HG03139 (cell line): Measurements from ENCODE around the gene TOMM6.
A peak's percentile ranks its signal among the peaks of the same experiment; 100 is the strongest.
"Not testable (repeated sequence)": the region's sequence is repeated elsewhere in the genome, so short reads cannot be mapped to it uniquely, and the experiment has no call there.

Experiments used
- ATAC-seq: cut with Tn5 transposase; IDR thresholded peaks from one replicate; pipeline ENCODE4 v1.9.1; 2021; ENCODE audit not compliant: unreplicated experiment

The TOMM6 gene

DNA sequence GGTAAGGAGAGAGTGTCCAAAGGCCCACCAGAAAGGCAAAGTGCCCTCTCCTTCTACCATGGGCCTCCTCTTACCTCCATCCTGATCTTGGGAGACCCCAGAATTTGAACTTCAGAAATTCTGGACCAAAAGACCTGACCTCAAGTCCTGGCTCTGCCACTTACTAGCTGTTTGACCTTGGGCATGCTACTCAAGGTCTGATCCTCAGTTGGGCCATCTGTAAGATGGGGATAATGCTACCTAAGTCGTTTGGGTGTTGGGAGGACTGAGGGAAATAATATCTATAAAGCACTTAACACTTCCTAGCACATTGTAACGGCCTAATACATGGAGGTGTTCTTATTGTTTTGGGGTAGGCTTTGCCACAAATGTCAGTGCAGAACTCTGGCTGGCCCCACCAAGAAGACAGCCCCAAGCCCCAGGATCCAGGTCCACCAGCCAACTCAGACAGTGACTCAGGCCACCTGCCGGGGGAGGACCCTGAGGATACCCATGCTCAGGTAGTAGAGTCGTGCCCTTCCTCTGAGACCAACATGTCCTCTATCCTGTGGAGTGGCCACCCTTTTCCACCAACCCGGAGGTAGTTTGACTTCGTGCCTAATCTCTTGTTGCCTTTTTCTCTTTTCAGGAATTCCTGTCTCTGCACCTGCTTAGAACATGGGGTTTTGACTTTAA is 4.3 kb upstream of the TOMM6 start:
- no peak for ATAC-seq

- no peak for ATAC-seq
Observed at GRCh38 chr6:41784581-41785171, 2.8 kb upstream of the TOMM6 start.

- ATAC-seq = no peak
Observed at GRCh38 chr6:41785254-41785653, 2.2 kb upstream of the TOMM6 start.

DNA sequence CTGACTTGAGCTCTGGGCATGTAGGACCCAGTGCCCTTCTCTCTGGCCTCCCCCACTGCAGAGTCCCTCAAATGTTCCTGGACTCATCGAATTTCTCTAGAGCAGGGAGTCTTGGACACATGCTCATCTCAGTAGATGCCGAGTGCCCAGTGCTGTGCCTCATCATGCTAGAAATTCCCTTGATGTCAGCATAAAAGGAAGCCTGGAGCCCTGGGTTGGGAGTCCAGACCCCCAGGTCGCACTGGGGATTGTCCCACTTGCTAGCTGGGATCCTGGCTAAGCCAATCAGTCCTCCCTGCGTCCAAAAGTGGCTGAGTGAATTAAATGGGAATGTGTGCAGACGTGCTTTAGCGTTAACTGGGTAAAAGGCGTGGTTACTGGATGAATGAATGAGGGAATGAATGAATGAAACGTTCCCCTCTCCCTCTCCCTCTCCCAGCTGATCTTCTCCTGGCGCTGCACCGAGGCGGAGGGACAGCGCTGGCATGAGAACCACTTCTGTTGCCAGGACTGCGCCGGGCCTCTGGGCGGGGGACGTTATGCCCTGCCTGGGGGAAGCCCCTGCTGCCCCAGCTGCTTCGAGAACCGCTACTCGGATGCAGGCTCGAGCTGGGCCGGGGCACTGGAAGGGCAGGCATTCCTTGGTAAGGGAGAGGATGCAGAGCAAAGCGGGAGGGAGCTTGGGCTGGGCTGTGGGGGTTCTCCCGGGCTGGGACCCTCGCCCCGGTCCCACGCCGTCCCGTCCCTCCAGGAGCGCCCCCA is 1.6 kb upstream of the TOMM6 start:
- ATAC-seq = no peak

DNA sequence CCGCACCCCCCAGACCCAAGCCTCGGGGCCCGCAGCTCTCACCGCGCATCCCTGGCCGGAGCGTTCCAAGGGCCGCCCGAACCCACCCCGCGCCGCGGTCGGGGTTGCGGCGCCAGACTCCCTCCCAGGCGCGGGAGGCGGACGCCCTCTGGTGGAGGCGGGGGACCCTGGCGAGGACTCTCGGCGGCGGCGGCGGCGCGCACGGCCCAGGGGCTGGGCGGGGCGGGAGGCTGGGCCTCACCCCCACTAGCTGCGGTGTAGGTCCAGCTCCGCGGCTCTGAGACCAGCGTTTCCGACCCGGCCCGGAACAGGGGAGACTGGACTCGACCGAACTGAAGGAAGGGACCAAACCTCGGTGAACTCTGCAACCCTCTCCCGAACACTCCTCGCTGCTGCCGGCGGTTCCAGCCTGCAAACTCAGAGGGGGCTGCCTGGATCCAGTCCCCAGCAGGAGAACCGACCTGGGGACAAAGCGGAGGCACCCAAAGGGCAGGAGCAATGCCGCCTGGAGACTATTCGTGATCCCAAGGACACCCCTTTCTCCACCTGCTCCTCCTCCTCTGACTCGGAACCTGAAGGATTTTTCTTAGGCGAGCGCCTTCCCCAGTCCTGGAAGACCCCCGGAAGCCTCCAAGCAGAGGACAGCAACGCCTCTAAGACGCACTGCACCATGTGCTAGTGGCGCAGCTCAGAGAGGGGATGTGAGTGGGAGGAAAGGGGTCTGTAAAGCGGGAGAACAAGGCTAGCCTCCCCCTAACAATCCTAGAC is 859 bp upstream of the TOMM6 start:
- ATAC-seq = peak; percentile 49

DNA sequence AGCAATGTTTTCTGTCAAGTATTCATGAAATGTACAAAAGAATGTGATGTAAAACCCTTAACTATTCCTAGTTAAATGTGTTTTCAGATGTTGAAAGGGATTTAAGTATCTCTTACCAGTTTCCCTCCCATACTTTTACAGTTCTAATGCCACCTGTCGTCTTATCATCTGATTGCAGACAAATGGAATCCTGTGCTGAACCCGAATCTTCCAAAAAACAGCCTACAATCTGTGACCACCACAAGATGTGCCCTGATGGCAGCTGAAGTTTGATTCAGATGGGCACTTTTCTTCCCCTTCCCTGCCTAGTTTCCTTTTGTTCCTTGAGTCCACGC is 1.9 kb downstream of the TOMM6 start:
- no peak for ATAC-seq

- no peak for ATAC-seq
Observed at GRCh38 chr6:41790045-41790444, 2.6 kb downstream of the TOMM6 start.

GRCh38 chr6:41791305-41791704 is 3.8 kb downstream of the TOMM6 start:
- no peak for ATAC-seq

DNA sequence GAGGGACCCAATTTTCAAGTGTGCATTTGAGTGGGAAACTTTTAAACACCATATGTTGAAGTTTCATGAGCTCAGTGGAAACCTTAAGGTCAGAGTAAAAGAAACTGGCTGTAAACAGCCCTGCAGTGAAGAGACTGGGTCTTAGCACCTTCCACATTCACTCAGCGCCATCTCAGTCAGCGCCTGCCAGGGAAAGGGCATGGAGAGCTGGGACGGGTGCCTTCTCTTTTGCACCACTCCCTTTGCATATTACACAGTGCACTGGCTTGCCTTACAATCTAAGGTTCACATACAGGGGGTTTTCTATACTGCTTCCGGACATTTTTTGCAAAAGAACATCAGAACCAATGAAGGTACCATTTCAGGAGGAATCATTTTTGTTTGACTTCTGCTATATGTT is 4.5 kb downstream of the TOMM6 start:
- ATAC-seq = no peak

GRCh38 chr6:41796474-41796873 is 9.0 kb downstream of the TOMM6 start:
- no peak for ATAC-seq

DNA sequence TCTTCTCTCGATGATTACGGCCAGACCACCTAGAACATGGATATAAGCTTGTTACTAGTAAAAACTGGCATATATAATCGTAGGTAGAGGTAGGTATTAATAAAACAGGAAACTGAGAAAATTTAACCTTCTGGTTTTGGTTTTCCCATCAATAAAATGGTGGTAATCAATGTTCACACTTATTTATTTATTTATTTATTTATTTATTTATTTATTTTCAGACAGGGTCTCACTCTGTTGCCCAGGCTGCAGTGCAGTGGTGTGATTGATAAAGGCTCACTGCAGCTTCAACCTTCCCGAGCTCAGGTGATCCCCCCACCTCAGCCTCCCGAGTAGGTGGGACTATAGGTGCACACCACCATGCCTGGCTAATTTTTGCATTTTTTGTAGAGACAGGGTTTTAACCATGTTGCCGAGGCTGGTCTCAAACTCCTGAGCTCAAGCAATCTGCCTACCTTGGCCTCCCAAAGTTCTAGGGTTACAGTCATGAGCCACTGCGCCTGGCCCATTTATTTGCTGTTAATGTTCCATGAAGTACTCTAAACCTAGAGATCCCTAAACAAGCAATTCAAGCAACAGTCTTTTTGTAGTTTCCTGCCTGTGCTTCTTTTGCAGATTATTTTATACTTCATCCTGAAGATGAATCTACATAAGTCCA is 11.5 kb downstream of the TOMM6 start:
- no peak for ATAC-seq

GRCh38 chr6:41799559-41799911 is 12.0 kb downstream of the TOMM6 start:
- ATAC-seq = no peak

GRCh38 chr6:41801380-41801779 is 13.9 kb downstream of the TOMM6 start:
- no peak for ATAC-seq

DNA sequence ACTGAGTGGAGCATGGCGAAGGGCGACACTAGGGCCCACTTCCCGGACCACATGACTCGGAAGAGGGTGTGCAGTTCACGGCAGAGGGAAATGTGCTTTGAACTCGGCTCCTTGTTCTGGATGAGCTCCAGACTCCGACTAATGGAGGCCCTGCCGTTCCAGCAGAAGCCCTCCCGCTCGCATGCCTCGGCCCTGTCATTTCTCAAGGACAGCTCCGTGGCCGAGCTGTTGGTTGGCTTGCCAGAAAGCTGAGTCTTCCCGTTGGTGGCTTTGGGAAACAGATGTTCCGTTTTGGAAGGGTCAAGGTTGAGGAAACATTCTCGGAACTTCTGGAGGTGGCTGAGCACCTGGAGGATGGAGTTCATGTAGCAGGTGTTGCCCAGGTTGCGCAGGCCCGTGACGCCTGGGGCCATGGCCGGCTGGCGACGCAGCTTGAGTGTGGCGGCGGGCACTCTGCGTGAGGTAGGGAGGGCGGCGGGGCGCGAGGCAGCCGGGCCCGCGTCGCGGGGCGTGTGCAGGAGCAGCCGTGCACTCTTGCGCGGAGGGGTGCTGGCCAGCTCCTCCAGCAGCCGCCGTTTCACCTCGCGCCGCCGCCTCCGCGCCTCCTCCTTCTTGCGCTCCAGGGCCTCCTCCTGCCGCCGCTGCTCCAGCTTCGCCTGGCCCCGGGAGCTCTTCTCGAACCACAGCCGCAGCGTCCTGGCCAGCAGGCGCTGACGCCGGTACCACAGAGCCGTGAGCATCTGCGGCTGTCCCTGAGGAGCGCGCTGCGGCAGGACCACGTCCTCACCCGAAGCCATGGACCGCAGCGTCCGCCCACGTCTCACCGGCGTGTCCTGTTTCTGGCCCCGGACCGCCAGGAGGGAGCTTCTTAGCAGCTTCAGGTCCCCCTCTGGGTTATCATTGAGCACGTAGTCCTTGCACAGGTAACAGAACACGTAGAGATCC is 18.6 kb downstream of the TOMM6 start:
- ATAC-seq = no peak

GRCh38 chr6:41811095-41811494 is 23.6 kb downstream of the TOMM6 start:
- no peak for ATAC-seq

DNA sequence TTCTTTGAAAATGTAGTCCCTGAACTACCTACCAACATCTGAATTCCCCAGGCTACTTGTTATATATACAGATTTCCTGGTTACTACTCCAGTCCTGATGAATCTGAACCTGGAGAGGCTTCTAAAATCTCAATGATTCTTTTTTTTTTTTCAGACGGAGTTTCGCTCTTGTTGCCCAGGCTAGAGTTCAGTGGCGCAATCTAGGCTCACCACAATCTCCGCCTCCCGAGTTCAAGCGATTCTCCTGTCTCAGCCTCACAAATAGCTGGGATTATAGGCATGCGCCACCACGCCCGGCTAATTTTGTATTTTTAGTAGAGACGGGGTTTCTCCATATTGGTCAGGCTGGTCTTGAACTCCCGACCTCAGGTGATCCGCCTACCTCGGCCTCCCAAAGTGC is 24.5 kb downstream of the TOMM6 start:
- not testable (repeated sequence) for ATAC-seq

GRCh38 chr6:41813469-41813868 is 26.0 kb downstream of the TOMM6 start:
- ATAC-seq = no peak

DNA sequence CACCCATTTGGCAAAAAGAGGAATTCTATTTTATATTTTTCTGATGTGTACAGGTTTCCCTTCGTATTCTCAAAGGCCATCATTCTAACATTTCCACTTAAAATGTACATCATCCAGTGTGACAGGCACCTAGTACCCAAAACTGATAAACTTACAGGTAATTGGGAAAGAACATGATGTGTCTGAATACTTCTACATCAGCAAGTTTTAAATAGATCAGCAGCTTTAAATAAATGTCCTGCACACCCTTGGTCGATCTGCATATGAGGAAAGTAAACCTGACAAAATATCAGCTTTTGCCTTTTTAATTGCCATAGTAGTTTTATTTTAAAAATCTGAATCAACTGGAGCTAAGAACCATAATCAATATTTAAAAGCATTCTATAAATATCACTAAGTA is 26.5 kb downstream of the TOMM6 start:
- no peak for ATAC-seq

DNA sequence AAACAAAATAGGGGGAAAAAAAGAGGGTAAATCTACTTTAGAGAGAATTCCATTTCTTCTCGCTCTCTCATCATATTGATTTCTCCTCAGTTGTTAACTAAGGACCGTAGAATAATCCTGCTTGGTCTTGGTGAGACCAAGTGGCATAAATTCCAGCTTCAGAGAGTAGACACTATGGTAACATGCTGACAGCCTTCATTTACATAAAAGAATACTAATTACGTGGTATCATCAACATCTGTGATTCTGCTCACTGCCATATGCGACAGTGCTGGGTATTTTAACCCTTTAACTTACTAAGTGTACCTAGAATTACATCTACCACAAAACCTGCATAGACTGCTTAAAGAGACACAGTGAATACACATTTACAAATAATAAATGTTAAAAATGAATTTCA is 27.1 kb downstream of the TOMM6 start:
- ATAC-seq = no peak

DNA sequence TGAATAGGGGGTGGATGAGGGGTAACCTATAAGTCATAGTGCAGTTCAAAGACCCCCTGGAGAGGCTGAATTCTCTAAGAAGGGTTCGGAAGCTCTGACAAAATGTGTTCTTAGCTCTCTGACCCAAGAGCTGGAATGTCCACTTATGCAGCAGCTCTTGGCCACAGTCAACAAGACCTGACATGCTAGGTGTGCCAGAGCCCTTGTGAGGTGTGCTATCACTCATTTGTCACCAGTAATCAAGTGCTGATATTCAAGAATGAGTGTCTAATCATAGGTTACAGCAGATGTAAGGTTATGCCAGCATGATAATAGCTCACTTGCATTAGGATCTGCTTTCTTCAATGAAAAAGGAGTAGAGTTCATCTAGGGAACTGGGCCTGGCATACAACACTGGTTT is 28.1 kb downstream of the TOMM6 start:
- no peak for ATAC-seq
